HepG2 (cell line): ENCODE results near the gene MAP3K5. TPM values are rescaled to one million over a fixed set of nuclear protein-coding genes. Genes with fewer than 3 reads are reported as not detected.

Experiments used
- ATAC-seq: fragments of 200-7000 bp; cut with Tn5 transposase; 3 replicates; pipeline ENCODE4 v1.9.1; 2020; ENCODE audit warnings: mild to moderate bottlenecking, moderate library complexity
- BruUV-seq: library from RNA; stranded (reverse); fragments of 400-500 nt; replicated peaks from 2 replicates; lab custom pipeline; 2021; lab: Mats Ljungman, UMichigan
- CTCF ChIA-PET: fragments of 300-600 bp; formaldehyde crosslinking; extraction: SDS; loops from one replicate; lab custom pipeline; 2021; ENCODE audit warnings: low total read pairs, inconsistent platforms, low intra/inter-chr PET ratio; lab: Yijun Ruan, JAX
- POLR2A ChIA-PET: fragments of 350-600 bp; sonication (Branson Sonifier 250); formaldehyde crosslinking; loops from one replicate; lab custom pipeline; 2020; ENCODE audit warnings: antibody characterized with exemption, inconsistent platforms; lab: Yijun Ruan, JAX
- DNase-seq: peaks from one replicate; pipeline ENCODE4 v3.0.0-alpha.2; 2015; ENCODE audit warnings: low spot score
- FAIRE-seq: peaks from 3 replicates; lab custom pipeline; 2011; peaks lifted over from hg19 to GRCh38; lab: Jason Lieb, UNC
- H2AFZ ChIP-seq: one replicate; pipeline ENCODE4 v1.6.1; 2011; ENCODE audit warnings: low read length, inconsistent platforms
- H3K27ac ChIP-seq: fragments of 300-600 bp; 3 replicates; pipeline ENCODE4 v1.8.0; 2011; ENCODE audit warnings: mixed run types, mild to moderate bottlenecking, mixed read lengths, low read length, inconsistent platforms; ENCODE audit not compliant: insufficient read depth; ENCODE audit errors: extremely low read length
- H3K27me3 ChIP-seq, 2 experiments: fragments of 200-600 bp in 1 of 2; 2 replicates in 1 of 2; 3 replicates in 1 of 2; pipeline versions ENCODE4 v1.6.0 to v1.8.0; 2011; ENCODE audit warnings: low read length in 2 of 2, mild to moderate bottlenecking in 2 of 2, moderate library complexity in 2 of 2, inconsistent platforms in 1 of 2; ENCODE audit not compliant: insufficient read depth in 2 of 2, control insufficient read depth in 1 of 2
- H3K36me3 ChIP-seq, 2 experiments: fragments of 200-600 bp in 1 of 2; replicated peaks in 1 of 2; 2 replicates in 1 of 2; 3 replicates in 1 of 2; pipeline versions ENCODE4 v1.5.1 to v1.8.0; 2011; ENCODE audit warnings: low read length in 2 of 2, inconsistent platforms in 1 of 2; ENCODE audit not compliant: insufficient read depth in 2 of 2, control insufficient read depth in 1 of 2
- H3K4me1 ChIP-seq: 2 replicates; pipeline ENCODE4 v1.5.1; 2012; ENCODE audit warnings: low read length, inconsistent platforms; ENCODE audit not compliant: insufficient read depth
- H3K4me2 ChIP-seq: 2 replicates; pipeline ENCODE4 v1.6.0; 2011; ENCODE audit warnings: low read depth, low read length, inconsistent platforms
- H3K4me3 ChIP-seq, 3 experiments: fragments of 200-600 bp in 1 of 3; sonication (generic), shearing (Covaris generic) in 1 of 3; replicated peaks in 1 of 3; 2 replicates each; pipeline ENCODE4 v1.5.1; 2011 to 2016; ENCODE audit warnings: low read length in 3 of 3, inconsistent platforms in 2 of 3, low read depth in 2 of 3, mild to moderate bottlenecking in 2 of 3, control low read depth in 1 of 3, mixed read lengths in 1 of 3; ENCODE audit not compliant: insufficient read depth in 1 of 3
- H3K79me2 ChIP-seq: one replicate; pipeline ENCODE4 v1.6.1; 2011; ENCODE audit warnings: low read length, inconsistent platforms; ENCODE audit not compliant: insufficient read depth
- H3K9ac ChIP-seq: 2 replicates; pipeline ENCODE4 v1.6.0; 2011; ENCODE audit warnings: mild to moderate bottlenecking, low read depth, low read length, inconsistent platforms; ENCODE audit not compliant: insufficient read depth
- H3K9me3 ChIP-seq: 2 replicates; pipeline ENCODE4 v1.5.1; 2012; ENCODE audit warnings: mild to moderate bottlenecking, low read length
- H4K20me1 ChIP-seq: 2 replicates; pipeline ENCODE4 v1.6.0; 2011; ENCODE audit warnings: inconsistent platforms, mild to moderate bottlenecking, low read length, moderate library complexity; ENCODE audit not compliant: insufficient read depth
- ATRX ChIP-seq: sonication (generic); formaldehyde crosslinking; IDR thresholded peaks from 2 replicates; pipeline ENCODE4 v1.4.0; 2020; ENCODE audit warnings: missing genetic modification reagents, borderline replicate concordance
- CBFB ChIP-seq: sonication (generic); formaldehyde crosslinking; IDR thresholded peaks from 2 replicates; pipeline ENCODE4 v1.4.0; 2020; ENCODE audit warnings: missing genetic modification reagents
- CCDC6 ChIP-seq: sonication (generic); formaldehyde crosslinking; IDR thresholded peaks from 2 replicates; pipeline ENCODE4 v1.8.1; 2022; ENCODE audit warnings: mild to moderate bottlenecking, missing genetic modification reagents, moderate library complexity
- CREM ChIP-seq, 2 experiments: sonication (generic) in 1 of 2; formaldehyde crosslinking in 1 of 2; IDR thresholded peaks; 2 replicates each; pipeline versions ENCODE4 v1.4.0 to v1.6.1; 2016 to 2020; ENCODE audit warnings: antibody characterized with exemption in 1 of 2, mild to moderate bottlenecking in 1 of 2, missing genetic modification reagents in 1 of 2
- DMTF1 ChIP-seq: sonication (generic); formaldehyde crosslinking; IDR thresholded peaks from 2 replicates; pipeline ENCODE4 v1.4.0; 2020; ENCODE audit warnings: mild to moderate bottlenecking, missing genetic modification reagents
- GATA4 ChIP-seq: sonication (generic); IDR thresholded peaks from 2 replicates; pipeline ENCODE4 v1.6.1; 2016; ENCODE audit warnings: antibody characterized with exemption, low read depth, borderline replicate concordance
- KAT2B ChIP-seq: fragments of 150-350 bp; IDR thresholded peaks from 2 replicates; pipeline ENCODE4 v1.6.1; 2014; ENCODE audit warnings: low read depth, low read length, borderline replicate concordance
- KDM1A ChIP-seq: IDR thresholded peaks from 2 replicates; pipeline ENCODE4 v1.6.1; 2016; ENCODE audit warnings: missing compliant biosample characterization
- KDM5A ChIP-seq: fragments of 200-600 bp; sonication (generic); IDR thresholded peaks from 2 replicates; pipeline ENCODE4 v1.7.0; 2018; ENCODE audit warnings: antibody characterized with exemption, mild to moderate bottlenecking, low read length, borderline replicate concordance
- PAXIP1 ChIP-seq: sonication (generic); formaldehyde crosslinking; conservative IDR thresholded peaks from 2 replicates; pipeline ENCODE4 v1.4.0; 2020; ENCODE audit warnings: mild to moderate bottlenecking, missing genetic modification reagents, moderate library complexity
- PCBP1 ChIP-seq: fragments of 200-400 bp; formaldehyde crosslinking; IDR thresholded peaks from 2 replicates; pipeline ENCODE4 v1.6.1; 2017; ENCODE audit warnings: mild to moderate bottlenecking, low read depth, low read length, borderline replicate concordance
- SMARCC2 ChIP-seq: fragments of 450-650 bp; IDR thresholded peaks from 2 replicates; pipeline ENCODE4 v1.6.1; 2017; ENCODE audit warnings: antibody characterized with exemption, mild to moderate bottlenecking
- SRSF4 ChIP-seq: fragments of 200-400 bp; formaldehyde crosslinking; IDR thresholded peaks from one replicate; pipeline ENCODE4 v1.6.1; 2018; ENCODE audit warnings: mild to moderate bottlenecking, low read depth, low read length, moderate library complexity; ENCODE audit not compliant: poor library complexity, severe bottlenecking
- STAT5B ChIP-seq: sonication (generic); formaldehyde crosslinking; IDR thresholded peaks from 2 replicates; pipeline ENCODE4 v1.4.0; 2020; ENCODE audit warnings: missing genetic modification reagents
- ZFP1 ChIP-seq: IDR thresholded peaks from 2 replicates; pipeline ENCODE4 v1.6.1; 2016
- ZNF224 ChIP-seq: sonication (generic); formaldehyde crosslinking; IDR thresholded peaks from 2 replicates; pipeline ENCODE4 v1.5.0; 2020; ENCODE audit warnings: mild to moderate bottlenecking, missing genetic modification reagents
- WGBS: methylation state at CpG from one replicate; pipeline ENCODE4 v1.1.6; 2017; ENCODE audit warnings: low lambda C conversion rate; 5-methylcytosine and 5-hydroxymethylcytosine counted together
- in situ Hi-C: cut with HindIII; loops from 2 replicates; pipeline ENCODE4 v1.10.0; 2017; ENCODE audit warnings: low pct_unique_long_range_greater_than_20kb; ENCODE audit not compliant: extremely low pct_ligation_motif_present
- intact Hi-C: fragments of 100-400 bp; cut with micrococcal nuclease; formaldehyde crosslinking; loops from one replicate; pipeline ENCODE4 v1.10.0; 2022; ENCODE audit not compliant: unreplicated experiment
- polyA plus RNA-seq, 8 experiments: library from polyadenylated mRNA; depleted of rRNA in 3 of 8; stranded (reverse) in 7 of 8; unstranded in 1 of 8; fragments of >200 nt; fragmentation: Illumina TruSeq in 4 of 8; extraction: Trizol in 4 of 8; gene quantifications; 2 replicates each; pipeline versions ENCODE4 v1.2.1 to v1.2.3, GENCODE V29; 2011 to 2016; ENCODE audit warnings: low read depth in 4 of 8, missing spikeins in 1 of 8, mixed read lengths in 1 of 8; ENCODE audit not compliant: insufficient read depth in 1 of 8
- total RNA-seq, 5 experiments: library from RNA; depleted of rRNA; stranded (reverse); fragments of >200 nt; fragmentation: Illumina TruSeq; extraction: Trizol; gene quantifications; 2 replicates each; pipeline ENCODE4 v1.2.3, GENCODE V29; 2016; ENCODE audit warnings: low read depth in 1 of 5

Gene MAP3K5
- total and polyA plus RNA-seq, 2 of the 13 experiments (the other 11 are each of a cell fraction or from before 2014, with no cell fraction given), result not detected

- no peak overlapping the region for H3K4me2 ChIP-seq
- H3K27ac ChIP-seq, result no peak overlapping the region
- TF ChIP-seq SRSF4, result no peak
- no peak for TF ChIP-seq DMTF1 (CRISPR knock-in tag)
- no peak for TF ChIP-seq SMARCC2
- TF ChIP-seq KDM1A (CRISPR knock-in tag), result no peak
- no peak for TF ChIP-seq ZNF224 (CRISPR knock-in tag)
- TF ChIP-seq ATRX (CRISPR knock-in tag), result no peak
- TF ChIP-seq STAT5B (CRISPR knock-in tag), result no peak
- TF ChIP-seq CREM (IDR thresholded peaks at IDR 0.05), result no peak
- no peak for TF ChIP-seq CREM (CRISPR knock-in tag; IDR thresholded peaks at IDR 0.05)
- no peak for TF ChIP-seq KDM5A
- no peak for TF ChIP-seq PAXIP1 (CRISPR knock-in tag)
- TF ChIP-seq GATA4, result no peak
- no peak for TF ChIP-seq CBFB (CRISPR knock-in tag)
- TF ChIP-seq ZFP1 (CRISPR knock-in tag), result no peak
- no peak for TF ChIP-seq PCBP1
- no peak for TF ChIP-seq KAT2B
- no peak for TF ChIP-seq CCDC6 (CRISPR knock-in tag)
- DNase-seq (no peak), FAIRE-seq (no peak), ATAC-seq (no peak)
- no peaks in the 10 kb centered on the region for H4K20me1 ChIP-seq
- CTCF ChIA-PET, result no interaction called here
- H3K9me3 ChIP-seq, result no peaks in the 10 kb centered on the region
- in situ Hi-C loops, result no loop called here
- 0% methylated on average over 2 of the region's 2 CpGs for WGBS
- POLR2A ChIA-PET, result no interaction called here
- BruUV-seq, result no TSS peak
- no peak overlapping the region for H3K9ac ChIP-seq
- H3K79me2 ChIP-seq, result no peaks in the 10 kb centered on the region
- no peak overlapping the region for H2AFZ ChIP-seq
- H3K27me3 ChIP-seq, result peaks cover 0 to 5% of the 10 kb centered on the region in 2 experiments; a peak in 1 of 5 replicates
- no peak overlapping the region for H3K4me3 ChIP-seq
- intact Hi-C loops, result no loop called here
- H3K36me3 ChIP-seq, result no peaks in the 10 kb centered on the region
- no peaks in the 10 kb centered on the region for H3K4me1 ChIP-seq
These were observed 133.6 kb downstream of the MAP3K5 start for GRCh38 chr6:136658711-136659110.
